Neural progenitor cell (in vitro differentiated cells): Measurements from ENCODE around the gene SEMA3D.
A peak's percentile ranks its signal among the peaks of the same experiment; 100 is the strongest.

Source experiments
- EZH2 ChIP-seq: fragments of 200-600 bp; sonication (generic); IDR thresholded peaks from 2 replicates; pipeline ENCODE4 v1.6.1; 2017; ENCODE audit warnings: antibody characterized with exemption, mild to moderate bottlenecking, moderate library complexity
- EZH2phosphoT487 ChIP-seq: fragments of 200-600 bp; sonication (generic); IDR thresholded peaks from 2 replicates; pipeline ENCODE4 v1.6.1; 2017; ENCODE audit warnings: antibody characterized with exemption
- TF ChIP-seq, protein P1 (sequence below): fragments of 200-600 bp; sonication (generic); IDR thresholded peaks from 2 replicates; pipeline ENCODE4 v1.5.1; 2017; ENCODE audit warnings: antibody characterized with exemption, mild to moderate bottlenecking

- TF ChIP-seq EZH2phosphoT487, result no peak
- TF ChIP-seq, protein P1, sequence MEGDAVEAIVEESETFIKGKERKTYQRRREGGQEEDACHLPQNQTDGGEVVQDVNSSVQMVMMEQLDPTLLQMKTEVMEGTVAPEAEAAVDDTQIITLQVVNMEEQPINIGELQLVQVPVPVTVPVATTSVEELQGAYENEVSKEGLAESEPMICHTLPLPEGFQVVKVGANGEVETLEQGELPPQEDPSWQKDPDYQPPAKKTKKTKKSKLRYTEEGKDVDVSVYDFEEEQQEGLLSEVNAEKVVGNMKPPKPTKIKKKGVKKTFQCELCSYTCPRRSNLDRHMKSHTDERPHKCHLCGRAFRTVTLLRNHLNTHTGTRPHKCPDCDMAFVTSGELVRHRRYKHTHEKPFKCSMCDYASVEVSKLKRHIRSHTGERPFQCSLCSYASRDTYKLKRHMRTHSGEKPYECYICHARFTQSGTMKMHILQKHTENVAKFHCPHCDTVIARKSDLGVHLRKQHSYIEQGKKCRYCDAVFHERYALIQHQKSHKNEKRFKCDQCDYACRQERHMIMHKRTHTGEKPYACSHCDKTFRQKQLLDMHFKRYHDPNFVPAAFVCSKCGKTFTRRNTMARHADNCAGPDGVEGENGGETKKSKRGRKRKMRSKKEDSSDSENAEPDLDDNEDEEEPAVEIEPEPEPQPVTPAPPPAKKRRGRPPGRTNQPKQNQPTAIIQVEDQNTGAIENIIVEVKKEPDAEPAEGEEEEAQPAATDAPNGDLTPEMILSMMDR, result peak; percentile 92
- peak; percentile 27 for TF ChIP-seq EZH2
These were observed at the start of gene SEMA3D for GRCh38 chr7:85186521-85187241.
